Muscle of arm (tissue), 12 donors: ENCODE results near the gene MESP2. TPM values are rescaled to one million over a fixed set of nuclear protein-coding genes. Genes with fewer than 3 reads are reported as not detected.

Source experiments
- DNase-seq: peaks from one replicate; pipeline ENCODE4 v3.0.0-alpha.2; 2013
- polyA plus RNA-seq, 12 donors: library from polyadenylated mRNA; unstranded; fragments of 120-200 nt; gene quantifications; one replicate each; pipeline ENCODE4 v1.2.1, GENCODE V29; 2013; ENCODE audit not compliant: insufficient read length in 12 of 12

MESP2 gene
- polyA plus RNA-seq, 12 donors = 0.11 to 1.0 (median 0.40) TPM; not detected in 4

DNA sequence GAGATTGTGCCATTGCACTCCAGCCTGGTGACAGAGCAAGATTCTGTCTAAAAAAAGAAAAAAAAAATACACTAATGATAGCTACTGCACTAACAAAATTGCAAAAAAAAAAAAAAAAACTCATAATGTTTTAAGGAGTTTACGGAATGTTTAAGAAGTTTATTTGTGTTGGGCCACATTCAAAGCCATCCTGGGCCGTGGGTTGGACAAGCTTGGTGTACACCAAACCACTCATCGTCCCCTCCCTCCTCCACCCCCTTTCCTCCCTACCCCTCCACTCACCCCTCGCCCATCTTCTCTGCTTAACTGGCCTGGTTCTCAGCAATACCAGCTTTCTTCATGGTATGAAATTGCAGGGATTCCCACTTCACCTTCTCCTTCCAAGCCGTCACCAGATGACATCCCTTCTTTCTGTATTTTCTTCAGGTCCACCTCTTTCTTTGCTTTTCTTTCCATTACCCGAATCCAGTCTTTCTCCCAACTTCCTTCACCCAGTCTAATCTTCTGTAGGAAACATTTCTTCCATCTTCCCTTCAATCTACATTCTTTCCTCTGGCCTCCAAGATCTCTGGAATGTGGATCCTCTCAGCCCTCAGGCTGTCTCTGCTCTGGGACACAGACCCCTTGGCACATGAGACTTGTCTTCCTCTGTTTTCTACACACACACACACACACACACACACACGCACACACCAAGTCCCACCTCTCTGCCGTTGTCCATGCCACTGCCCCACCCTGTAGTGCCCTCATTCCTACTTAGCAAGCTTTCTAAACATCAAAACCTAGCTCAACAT, 21.6 kb upstream of the MESP2 start:
- no peak for DNase-seq

DNA sequence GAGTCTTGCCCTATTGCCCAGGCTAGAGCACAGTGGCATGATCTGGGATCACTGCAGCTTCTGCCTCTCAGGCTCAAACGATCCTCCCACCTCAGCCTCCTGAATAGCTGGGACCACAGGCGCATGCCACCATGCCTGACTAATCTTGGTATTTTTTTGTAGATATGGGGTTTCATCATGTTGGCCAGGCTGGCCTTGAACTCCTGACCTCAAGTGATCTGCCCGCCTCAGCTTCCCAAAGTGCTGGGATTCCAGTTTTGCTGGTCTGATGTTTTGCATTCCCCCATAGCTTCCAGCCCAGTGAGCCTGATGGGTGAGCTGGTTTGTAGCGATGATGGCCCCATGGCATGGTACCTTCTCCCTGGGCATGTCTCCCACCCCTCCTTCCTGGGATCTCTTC, 20.4 kb upstream of the MESP2 start:
- DNase-seq = no peak

GRCh38 chr15:89756897-89757296, 19.2 kb upstream of the MESP2 start:
- DNase-seq = no peak

DNA sequence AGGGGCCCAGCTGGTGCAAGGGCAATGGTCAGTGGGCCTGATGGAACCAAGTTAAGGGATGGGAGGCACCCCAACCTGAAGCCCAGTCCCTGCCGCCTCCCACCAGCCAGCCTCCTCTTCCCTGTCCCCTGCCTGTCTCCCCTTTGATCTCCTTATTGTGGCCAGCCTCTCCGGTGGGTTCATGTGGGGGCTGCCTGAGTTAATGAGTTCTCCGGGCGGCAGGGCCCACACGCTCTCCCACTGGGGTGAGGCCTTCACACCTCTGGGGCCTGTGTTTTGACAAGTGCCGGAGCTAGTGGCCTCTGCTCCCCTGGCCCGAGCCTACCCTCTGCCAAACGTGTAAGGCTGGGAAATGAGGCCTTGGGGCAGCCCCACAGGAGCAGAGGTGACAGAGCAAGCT, 17.8 kb upstream of the MESP2 start:
- no peak for DNase-seq

- DNase-seq = no peak
Observed at GRCh38 chr15:89758981-89759380, 17.2 kb upstream of the MESP2 start.

- no peak for DNase-seq
Observed at GRCh38 chr15:89759835-89760234, 16.3 kb upstream of the MESP2 start.

- peak; percentile 72 for DNase-seq
Observed at GRCh38 chr15:89760303-89761008, 15.7 kb upstream of the MESP2 start.

DNA sequence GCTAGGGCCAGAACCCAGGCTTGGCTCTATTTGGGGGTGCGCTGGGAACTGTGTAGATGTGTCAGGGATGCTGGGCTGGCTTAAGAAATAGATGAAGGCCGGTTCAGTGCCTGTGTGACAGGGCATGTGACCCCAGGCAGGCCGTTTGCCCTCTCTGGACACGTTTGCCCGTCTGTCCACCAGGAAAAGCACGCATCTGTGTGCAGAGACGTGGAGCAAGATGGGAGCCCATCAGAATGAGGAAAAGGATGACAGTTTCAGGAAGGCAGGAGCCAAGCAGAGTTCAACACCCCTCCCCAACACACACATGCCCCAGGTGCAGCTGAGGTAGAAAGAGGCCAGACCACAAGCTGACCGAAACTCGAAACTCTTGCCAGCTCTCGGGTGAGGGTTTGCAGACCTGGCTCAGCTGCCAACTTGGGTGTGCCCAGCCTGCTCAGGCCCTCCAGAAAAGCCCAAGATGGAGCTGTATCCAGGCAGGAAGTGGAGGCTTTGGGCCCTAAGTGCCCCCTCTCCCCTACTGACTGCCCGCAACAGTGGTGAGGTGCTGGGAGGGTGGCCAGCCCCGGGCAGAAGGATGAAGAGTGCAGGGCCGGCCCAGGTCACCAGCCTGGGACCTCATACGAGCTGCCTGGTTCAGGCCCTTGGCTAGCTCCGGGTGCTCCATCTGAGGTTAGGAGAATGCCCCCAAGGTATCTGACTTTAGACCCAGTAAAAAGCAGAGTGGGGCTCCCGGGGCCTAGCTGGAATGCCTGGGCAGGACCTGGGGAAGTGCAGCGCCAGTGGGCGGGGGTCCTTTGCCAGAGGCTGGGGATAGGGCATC, 14.9 kb upstream of the MESP2 start:
- no peak for DNase-seq

GRCh38 chr15:89761929-89762328, 14.2 kb upstream of the MESP2 start:
- DNase-seq = no peak

- DNase-seq = no peak
Observed at GRCh38 chr15:89765694-89766093, 10.4 kb upstream of the MESP2 start.

DNA sequence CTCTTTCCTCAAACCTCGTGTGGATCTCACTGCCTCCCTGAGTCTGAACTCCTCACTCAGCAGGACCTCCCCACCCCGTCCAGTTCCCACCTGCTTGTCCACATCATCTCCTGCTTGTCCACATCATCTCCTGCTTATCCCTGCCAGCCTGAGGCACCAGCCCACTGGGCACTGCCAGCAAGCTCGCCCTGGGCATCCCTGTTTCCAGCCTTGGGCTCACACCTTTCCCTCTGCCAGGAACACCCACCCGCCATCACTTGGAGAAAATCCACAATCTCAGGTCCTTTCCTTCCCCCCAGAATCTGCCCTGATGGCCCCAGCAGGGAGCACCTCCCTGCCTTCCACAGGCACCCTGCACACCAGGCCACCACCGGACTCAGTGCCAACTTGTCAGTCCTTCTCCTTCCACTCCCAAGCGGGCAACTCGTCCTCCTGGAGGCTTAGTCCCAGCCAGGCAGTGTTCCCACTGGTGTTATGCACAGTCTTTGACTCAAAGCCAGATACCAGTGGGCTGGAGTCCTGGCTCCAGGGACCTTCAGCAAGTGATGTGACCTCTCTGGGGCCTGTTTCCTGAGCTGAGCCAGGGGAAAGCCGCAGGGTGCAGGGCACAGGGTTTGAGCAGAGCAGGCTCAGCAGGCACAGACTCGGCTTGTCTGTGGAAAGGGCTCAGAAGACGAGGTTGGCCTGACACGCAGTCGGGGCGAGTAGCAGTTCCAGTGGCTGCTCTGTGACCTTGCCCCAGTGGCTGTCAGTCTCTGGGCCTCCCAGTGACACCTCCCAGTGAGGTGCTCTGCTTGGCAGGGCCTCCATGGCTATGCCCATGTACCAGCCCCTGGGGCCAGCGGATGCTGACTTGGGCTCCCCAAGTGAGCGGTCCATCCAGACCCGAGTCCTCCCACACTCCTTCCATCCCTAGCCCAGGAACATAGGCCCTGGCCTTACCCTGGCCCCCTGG, 9.5 kb upstream of the MESP2 start:
- no peak for DNase-seq

DNA sequence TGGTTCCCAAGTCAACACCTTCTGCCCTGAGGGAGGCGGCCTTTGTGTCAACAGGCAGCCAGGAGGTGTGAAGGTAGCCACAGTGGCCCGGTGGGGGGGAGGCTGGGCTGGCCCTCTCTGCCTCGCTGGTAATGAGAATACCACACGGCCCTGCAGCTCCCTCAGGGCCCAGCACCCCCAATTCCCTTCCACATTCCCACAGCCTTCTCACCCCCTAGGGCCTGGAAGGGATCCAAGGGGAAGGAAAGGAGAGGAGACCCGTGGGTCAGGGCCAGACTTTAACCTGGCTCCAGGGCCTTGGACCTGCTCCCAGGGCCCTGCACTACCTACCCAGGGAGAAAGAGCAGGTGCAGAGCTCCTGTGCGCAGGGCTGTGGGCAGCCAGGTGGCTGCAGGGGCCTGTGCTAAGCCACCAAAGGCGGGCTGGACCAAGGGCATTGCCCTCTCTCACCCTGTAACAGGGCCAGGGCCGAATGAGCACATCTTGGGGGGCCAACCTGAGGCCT, 8.7 kb upstream of the MESP2 start:
- no peak for DNase-seq

GRCh38 chr15:89768071-89768500, 8.0 kb upstream of the MESP2 start:
- peak; percentile 52 for DNase-seq

- no peak for DNase-seq
Observed at GRCh38 chr15:89769366-89769765, 6.8 kb upstream of the MESP2 start.

GRCh38 chr15:89770041-89770440, 6.1 kb upstream of the MESP2 start:
- DNase-seq = no peak

- DNase-seq = no peak
Observed at GRCh38 chr15:89772932-89773583, 3.1 kb upstream of the MESP2 start.

DNA sequence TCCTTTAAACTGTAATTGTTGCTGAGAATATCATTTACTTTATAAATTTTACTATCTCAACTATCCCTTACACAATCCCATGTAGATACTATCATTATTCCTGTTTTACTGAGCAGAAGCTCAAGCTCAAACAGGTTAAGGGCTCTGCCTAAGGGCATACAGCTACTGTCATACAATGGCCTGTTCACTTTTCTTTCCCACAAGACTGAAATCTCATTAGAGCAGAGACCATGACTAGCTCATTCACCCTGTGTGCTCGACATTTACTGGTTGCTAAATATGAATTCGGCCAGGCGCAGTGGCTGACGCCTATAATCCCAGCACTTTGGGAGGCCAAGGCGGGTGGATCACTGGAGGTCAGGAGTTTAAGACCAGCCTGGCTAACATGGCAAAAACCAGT, 1.6 kb upstream of the MESP2 start:
- no peak for DNase-seq

- DNase-seq = no peak
Observed at GRCh38 chr15:89775815-89776214, 317 bp upstream of the MESP2 start.

- no peak for DNase-seq
Observed at GRCh38 chr15:89777073-89777751, 1.1 kb downstream of the MESP2 start.
